Measurements from ENCODE around the gene LZTR1. TPM values are rescaled to one million over a fixed set of nuclear protein-coding genes. Genes with fewer than 3 reads are reported as not detected.

LZTR1 gene
- total and polyA plus RNA-seq, 8 donors: 43.0 to 71.9 (median 58.3) TPM

DNA sequence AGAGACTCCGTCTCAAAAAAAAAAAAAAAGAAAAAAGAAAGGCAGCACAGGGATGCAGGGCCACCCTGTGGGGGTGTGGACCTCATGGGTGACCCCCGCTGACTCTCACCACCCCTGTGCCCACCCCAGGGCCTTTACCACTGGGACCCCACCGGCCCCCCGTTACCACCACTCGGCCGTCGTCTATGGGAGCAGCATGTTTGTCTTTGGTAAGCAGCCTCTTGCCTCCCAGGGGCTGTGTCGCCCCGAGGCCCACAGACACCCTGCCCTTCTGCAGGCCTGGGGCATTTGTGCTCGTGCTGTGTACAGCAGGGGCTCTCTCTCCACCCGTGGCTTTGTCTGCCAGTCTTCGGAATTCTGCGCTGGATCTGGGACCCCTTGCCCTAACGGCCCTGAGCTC, 5.3 kb downstream of the LZTR1 start:
- DNase-seq (peak in 1 of 4 donors; percentile 59), ATAC-seq (no peak)
- Histone ChIP-seq H3K27ac (no peak overlapping the region), H3K27me3 (no peaks in the 10 kb centered on the region), H3K4me1 (peaks cover 0 to 13% of the 10 kb centered on the region in 2 donors), H3K4me3 (no peak overlapping the region), H3K9me3 (no peaks in the 10 kb centered on the region), H3K36me3 (peaks cover 0 to 62% of the 10 kb centered on the region in 2 donors)
- intact Hi-C loops (cut with DNase I): no loop called here
- no peak for TF ChIP-seq CTCF (IDR thresholded peaks at IDR 0.05)

DNA sequence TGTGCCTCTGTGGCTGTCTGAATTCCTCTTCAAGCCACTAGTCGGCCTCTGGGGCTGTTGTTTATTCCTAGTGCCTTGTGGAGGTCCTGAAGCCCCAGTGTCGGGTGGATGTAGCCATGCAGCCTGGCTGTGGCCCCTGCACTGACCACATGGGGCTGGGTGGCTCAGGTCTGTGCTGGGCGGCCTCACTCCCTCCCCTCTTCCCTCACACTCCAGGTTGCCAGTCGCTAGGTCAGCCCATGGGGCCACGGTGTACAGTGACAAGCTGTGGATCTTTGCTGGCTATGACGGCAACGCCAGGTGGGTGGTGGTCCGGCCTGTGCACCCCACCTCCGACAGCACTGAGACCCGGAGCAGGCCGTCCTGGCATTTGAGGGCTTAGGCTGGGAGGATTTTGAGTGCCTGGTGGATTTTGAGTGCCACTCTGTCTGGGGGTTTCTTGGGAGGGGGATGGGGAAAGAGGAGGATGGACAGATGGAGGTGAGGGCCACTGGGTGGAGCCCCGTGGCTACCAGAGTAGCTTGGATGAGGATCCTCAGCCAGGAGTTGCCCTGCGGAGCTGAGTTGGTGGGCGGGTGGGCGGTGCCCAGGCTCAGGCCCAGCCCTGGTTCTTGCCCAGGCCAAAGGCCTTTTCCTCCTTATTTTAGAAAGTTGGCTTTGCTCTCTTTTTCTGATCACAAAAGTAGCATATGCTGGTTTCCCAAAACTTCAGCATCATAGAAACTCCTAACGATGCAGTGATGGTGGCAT, 6.7 kb downstream of the LZTR1 start:
- H3K36me3 ChIP-seq: peaks cover 0 to 76% of the 10 kb centered on the region in 2 donors
- DNase-seq: peak in 1 of 4 donors; percentile 61

GRCh38 chr22:20989323-20990138, 7.4 kb downstream of the LZTR1 start:
- peak in 1 of 4 donors; percentile 45 for DNase-seq
- TF ChIP-seq CTCF (IDR thresholded peaks at IDR 0.05): no peak
- H3K27ac ChIP-seq: no peak overlapping the region
- intact Hi-C loops (cut with DNase I): no loop called here
- H3K9me3 ChIP-seq: no peaks in the 10 kb centered on the region
- H3K27me3 ChIP-seq: no peaks in the 10 kb centered on the region
- ATAC-seq: no peak
- peaks cover 0 to 84% of the 10 kb centered on the region in 2 donors for H3K36me3 ChIP-seq
- H3K4me1 ChIP-seq: no peaks in the 10 kb centered on the region
- no peak overlapping the region for H3K4me3 ChIP-seq

More for the DNA sequence above, 6.7 kb downstream of the LZTR1 start:
- TF ChIP-seq CTCF (IDR thresholded peaks at IDR 0.05): no peak
- ATAC-seq: no peak
- intact Hi-C loops (cut with DNase I): no loop called here
- no peaks in the 10 kb centered on the region for H3K27me3 ChIP-seq
- no peaks in the 10 kb centered on the region for H3K4me1 ChIP-seq
- no peaks in the 10 kb centered on the region for H3K9me3 ChIP-seq
- no peak overlapping the region for H3K27ac ChIP-seq
- no peak overlapping the region for H3K4me3 ChIP-seq

DNA sequence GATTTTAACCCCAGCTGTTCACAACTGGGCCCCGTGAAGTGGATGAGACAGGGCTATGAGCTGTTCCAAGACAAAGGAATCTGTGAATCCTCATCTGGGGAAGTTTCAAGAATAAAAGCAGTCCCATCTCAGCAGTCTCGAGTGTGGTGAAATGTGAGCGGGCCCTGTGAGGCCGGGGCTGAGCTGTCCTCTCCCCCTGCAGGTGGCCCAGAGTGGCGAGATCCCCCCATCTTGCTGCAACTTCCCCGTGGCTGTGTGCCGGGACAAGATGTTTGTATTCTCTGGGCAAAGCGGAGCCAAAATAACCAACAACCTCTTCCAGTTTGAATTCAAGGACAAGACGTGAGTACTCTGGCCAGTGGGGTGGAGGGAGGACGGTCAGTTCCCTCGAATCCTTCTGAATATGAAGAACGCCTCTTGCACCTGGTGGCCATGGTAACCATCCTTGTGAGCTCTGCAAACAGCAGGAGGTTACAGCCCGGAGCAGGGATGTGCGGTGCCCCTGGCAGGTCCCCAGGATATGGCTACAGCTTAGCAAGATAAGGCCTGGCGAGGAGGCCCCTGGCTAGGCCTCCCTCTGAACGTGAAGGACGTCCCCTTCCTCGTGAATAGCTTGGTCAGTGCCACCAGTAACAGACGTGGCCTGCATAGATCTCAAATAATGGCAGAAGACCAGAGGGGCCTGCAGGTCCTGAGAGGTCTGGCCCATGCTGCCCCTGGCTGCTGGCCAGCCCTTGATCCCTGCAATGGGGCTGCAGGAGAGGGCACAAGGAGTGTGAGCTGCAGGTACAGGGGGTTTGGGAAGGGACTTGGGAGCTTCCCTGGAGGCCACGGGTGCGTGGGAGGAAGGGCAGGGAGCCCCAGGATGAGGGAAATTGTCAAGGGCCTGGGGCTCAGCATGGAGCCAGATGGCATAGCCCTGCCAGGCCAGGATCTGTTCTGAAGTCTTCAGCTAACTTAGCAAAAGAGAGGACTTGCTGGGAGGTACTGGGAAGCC, 8.4 kb downstream of the LZTR1 start:
- ATAC-seq: no peak
- peaks cover 0 to 88% of the 10 kb centered on the region in 2 donors for H3K36me3 ChIP-seq

More for the DNA sequence above, 8.4 kb downstream of the LZTR1 start:
- Histone ChIP-seq H3K4me3 (no peak overlapping the region), H3K27me3 (no peaks in the 10 kb centered on the region), H3K9me3 (no peaks in the 10 kb centered on the region), H3K27ac (no peak overlapping the region), H3K4me1 (no peaks in the 10 kb centered on the region)
- no peak for TF ChIP-seq CTCF (IDR thresholded peaks at IDR 0.05)
- DNase-seq: peak in 1 of 4 donors; percentile 43
- intact Hi-C loops (cut with DNase I): no loop called here

Data from left lung (tissue), 10 donors.